ENCODE results near the gene EEF1AKMT3. TPM values are rescaled to one million over a fixed set of nuclear protein-coding genes. Genes with fewer than 3 reads are reported as not detected.

The EEF1AKMT3 gene
- polyA plus RNA-seq, 1 donor: 8.0 TPM

DNA sequence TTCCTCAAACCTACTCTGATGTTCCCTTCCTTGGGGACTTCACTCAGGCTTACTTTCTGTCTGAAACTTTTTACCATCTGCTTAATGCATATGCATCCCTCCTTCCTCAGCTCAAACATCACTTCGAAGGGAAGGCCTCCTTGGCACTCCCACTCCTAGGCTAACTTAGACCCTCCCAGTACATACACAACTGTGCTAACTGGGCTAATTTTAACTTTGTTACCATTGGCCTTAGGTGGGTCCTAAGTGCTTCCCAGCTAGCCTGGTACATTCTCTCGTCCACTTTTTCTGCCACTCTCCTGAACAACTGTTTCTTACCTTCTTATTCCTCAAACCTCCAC is 3.8 kb downstream of the EEF1AKMT3 start:
- H3K9me3 ChIP-seq (ENCODE audit: control insufficient read depth, low read depth, low read length): no peaks in the 10 kb centered on the region
- WGBS (ENCODE audit: insufficient coverage, low lambda C conversion rate): 88% methylated on average over 2 of the region's 2 CpGs
- no peak overlapping the region for H3K4me3 ChIP-seq (ENCODE audit: low read length)
- DNase-seq: no peak
- H3K27ac ChIP-seq (ENCODE audit: low read length): no peak overlapping the region
- peaks cover 8% of the 10 kb centered on the region for H3K4me1 ChIP-seq (ENCODE audit: control insufficient read depth, insufficient read depth, low read length)
- no peaks in the 10 kb centered on the region for H3K27me3 ChIP-seq (ENCODE audit: control insufficient read depth, insufficient read depth, low read length)
- peaks cover 5% of the 10 kb centered on the region for H3K36me3 ChIP-seq (ENCODE audit: control insufficient read depth, insufficient read depth, low read length)

DNA sequence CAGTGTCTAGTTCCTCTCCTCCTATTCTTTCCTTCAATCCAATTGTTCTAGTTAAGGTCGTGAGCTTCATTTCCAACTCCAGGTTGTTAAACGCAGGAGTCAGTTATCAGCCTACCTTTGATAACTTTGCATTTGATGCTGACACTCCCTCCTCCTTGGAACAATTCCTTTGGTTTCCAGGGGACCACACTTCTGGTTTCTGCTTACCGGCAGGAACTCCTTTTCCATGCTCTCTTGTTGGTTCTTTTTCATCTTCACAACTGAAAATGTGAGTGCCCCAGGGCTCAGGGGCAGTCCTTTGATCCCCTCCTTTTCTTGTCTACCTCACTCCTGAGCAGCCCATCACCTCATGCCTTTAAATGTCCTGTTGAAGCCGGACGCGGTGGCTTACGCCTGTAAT is 5.0 kb downstream of the EEF1AKMT3 start:
- no peak for DNase-seq
- H3K9me3 ChIP-seq (ENCODE audit: control insufficient read depth, low read depth, low read length): no peaks in the 10 kb centered on the region
- no peak overlapping the region for H3K27ac ChIP-seq (ENCODE audit: low read length)
- peaks cover 9% of the 10 kb centered on the region for H3K4me1 ChIP-seq (ENCODE audit: control insufficient read depth, insufficient read depth, low read length)
- peaks cover 5% of the 10 kb centered on the region for H3K36me3 ChIP-seq (ENCODE audit: control insufficient read depth, insufficient read depth, low read length)
- WGBS (ENCODE audit: insufficient coverage, low lambda C conversion rate): 100% methylated on average over 1 of the region's 7 CpGs
- no peak overlapping the region for H3K4me3 ChIP-seq (ENCODE audit: low read length)
- H3K27me3 ChIP-seq (ENCODE audit: control insufficient read depth, insufficient read depth, low read length): no peaks in the 10 kb centered on the region

DNA sequence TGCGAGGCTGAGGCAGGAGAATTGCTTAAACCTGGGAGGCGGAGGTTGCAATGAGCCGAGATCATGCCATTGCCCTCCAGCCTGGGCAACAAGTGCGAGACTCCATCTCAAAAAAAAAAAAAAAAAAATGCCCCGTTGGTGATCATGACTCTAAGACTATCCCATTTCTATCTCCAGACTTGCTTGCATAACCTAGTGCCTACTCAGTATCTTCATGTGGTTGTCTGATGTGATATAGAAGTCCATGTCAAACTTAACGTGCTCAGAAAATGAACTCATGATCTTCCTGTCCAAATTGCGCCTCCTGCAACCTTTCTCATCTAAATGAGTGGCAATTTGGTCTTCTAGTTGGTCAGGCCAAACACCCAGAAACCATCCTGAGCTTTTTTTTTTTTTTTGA is 5.5 kb downstream of the EEF1AKMT3 start:
- H3K4me1 ChIP-seq (ENCODE audit: control insufficient read depth, insufficient read depth, low read length): peaks cover 11% of the 10 kb centered on the region
- 100% methylated on average over 1 of the region's 7 CpGs for WGBS (ENCODE audit: insufficient coverage, low lambda C conversion rate)
- no peak for DNase-seq
- no peaks in the 10 kb centered on the region for H3K9me3 ChIP-seq (ENCODE audit: control insufficient read depth, low read depth, low read length)
- H3K36me3 ChIP-seq (ENCODE audit: control insufficient read depth, insufficient read depth, low read length): peaks cover 5% of the 10 kb centered on the region
- no peaks in the 10 kb centered on the region for H3K27me3 ChIP-seq (ENCODE audit: control insufficient read depth, insufficient read depth, low read length)
- no peak overlapping the region for H3K4me3 ChIP-seq (ENCODE audit: low read length)
- no peak overlapping the region for H3K27ac ChIP-seq (ENCODE audit: low read length)

DNA sequence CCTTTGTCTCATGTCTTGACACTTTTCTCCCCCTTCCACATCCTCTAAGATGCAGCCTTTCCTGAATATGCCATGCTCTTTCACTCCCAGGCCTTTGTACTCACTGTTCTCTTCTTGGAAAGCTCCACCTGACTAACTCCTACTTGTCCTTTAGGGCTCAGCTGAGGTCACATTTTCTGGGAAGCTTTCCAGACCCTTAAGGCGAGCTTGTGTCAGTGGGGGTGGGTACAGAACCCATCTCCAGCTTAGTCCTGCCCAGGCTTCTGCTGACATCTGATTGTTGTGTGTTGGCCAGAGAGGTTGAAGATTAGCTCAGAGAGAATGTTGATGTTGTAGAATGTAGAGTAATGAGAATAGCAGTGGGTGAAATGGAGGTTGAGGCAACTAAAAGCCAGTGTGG is 7.3 kb downstream of the EEF1AKMT3 start:
- Histone ChIP-seq H3K27me3 (ENCODE audit: control insufficient read depth, insufficient read depth, low read length) (no peaks in the 10 kb centered on the region), H3K4me3 (ENCODE audit: low read length) (no peak overlapping the region), H3K36me3 (ENCODE audit: control insufficient read depth, insufficient read depth, low read length) (peaks cover 5% of the 10 kb centered on the region), H3K27ac (ENCODE audit: low read length) (no peak overlapping the region), H3K9me3 (ENCODE audit: control insufficient read depth, low read depth, low read length) (no peaks in the 10 kb centered on the region), H3K4me1 (ENCODE audit: control insufficient read depth, insufficient read depth, low read length) (peaks cover 10% of the 10 kb centered on the region)
- no CpG with 5 or more reads among the region's 1 CpG for WGBS (ENCODE audit: insufficient coverage, low lambda C conversion rate)
- DNase-seq: no peak

DNA sequence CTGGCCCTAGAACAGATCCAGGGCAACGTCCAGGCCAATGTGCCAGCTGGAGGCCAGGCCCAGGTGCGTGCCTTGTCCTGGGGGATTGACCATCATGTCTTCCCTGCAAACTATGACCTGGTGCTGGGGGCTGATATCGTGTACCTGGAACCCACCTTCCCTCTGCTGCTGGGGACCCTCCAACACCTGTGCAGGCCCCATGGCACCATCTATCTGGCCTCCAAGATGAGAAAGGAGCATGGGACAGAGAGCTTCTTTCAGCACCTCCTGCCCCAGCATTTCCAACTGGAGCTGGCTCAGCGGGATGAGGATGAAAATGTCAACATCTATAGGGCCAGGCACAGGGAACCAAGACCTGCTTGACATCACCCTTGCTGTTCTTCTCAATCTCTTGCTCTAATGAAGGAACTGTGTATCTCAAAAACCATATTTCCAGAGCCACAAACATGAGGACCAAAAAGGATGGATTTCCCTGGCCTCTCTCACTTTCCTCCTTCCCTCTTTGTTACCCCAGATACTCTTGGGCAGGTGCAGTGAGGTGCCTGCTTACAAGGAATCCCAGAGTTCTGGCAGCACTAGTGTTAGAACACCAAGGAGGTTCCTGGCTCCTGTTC is 8.0 kb downstream of the EEF1AKMT3 start:
- H3K4me3 ChIP-seq (ENCODE audit: low read length): no peak overlapping the region
- no peaks in the 10 kb centered on the region for H3K27me3 ChIP-seq (ENCODE audit: control insufficient read depth, insufficient read depth, low read length)
- no peak for DNase-seq
- peaks cover 10% of the 10 kb centered on the region for H3K4me1 ChIP-seq (ENCODE audit: control insufficient read depth, insufficient read depth, low read length)
- peaks cover 9% of the 10 kb centered on the region for H3K36me3 ChIP-seq (ENCODE audit: control insufficient read depth, insufficient read depth, low read length)
- no peak overlapping the region for H3K27ac ChIP-seq (ENCODE audit: low read length)
- no peaks in the 10 kb centered on the region for H3K9me3 ChIP-seq (ENCODE audit: control insufficient read depth, low read depth, low read length)
- WGBS (ENCODE audit: insufficient coverage, low lambda C conversion rate): no CpG with 5 or more reads among the region's 4 CpGs

DNA sequence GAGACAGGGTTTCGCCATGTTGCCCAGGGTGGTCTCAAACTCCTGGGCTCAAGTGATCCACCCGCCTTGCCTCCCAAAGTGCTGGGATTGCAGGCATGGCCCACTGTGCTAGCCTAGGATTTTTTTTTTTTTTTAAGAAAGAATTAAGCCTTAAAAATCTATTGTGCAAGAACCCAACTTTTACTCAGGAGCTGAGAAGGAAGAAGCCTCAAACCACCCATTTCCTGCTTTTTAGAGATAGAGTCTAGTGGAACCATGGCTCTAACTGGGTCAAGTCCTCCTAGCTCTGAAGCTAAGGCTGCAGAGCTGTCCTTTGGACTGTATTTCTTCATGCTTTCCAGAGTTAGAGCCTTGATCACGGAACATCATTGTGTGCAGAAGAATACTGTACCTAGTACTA is 8.8 kb downstream of the EEF1AKMT3 start:
- 100% methylated on average over 1 of the region's 3 CpGs for WGBS (ENCODE audit: insufficient coverage, low lambda C conversion rate)
- Histone ChIP-seq H3K4me1 (ENCODE audit: control insufficient read depth, insufficient read depth, low read length) (peaks cover 10% of the 10 kb centered on the region), H3K4me3 (ENCODE audit: low read length) (no peak overlapping the region), H3K36me3 (ENCODE audit: control insufficient read depth, insufficient read depth, low read length) (peaks cover 15% of the 10 kb centered on the region), H3K9me3 (ENCODE audit: control insufficient read depth, low read depth, low read length) (no peaks in the 10 kb centered on the region), H3K27ac (ENCODE audit: low read length) (no peak overlapping the region), H3K27me3 (ENCODE audit: control insufficient read depth, insufficient read depth, low read length) (no peaks in the 10 kb centered on the region)
- DNase-seq: no peak

DNA sequence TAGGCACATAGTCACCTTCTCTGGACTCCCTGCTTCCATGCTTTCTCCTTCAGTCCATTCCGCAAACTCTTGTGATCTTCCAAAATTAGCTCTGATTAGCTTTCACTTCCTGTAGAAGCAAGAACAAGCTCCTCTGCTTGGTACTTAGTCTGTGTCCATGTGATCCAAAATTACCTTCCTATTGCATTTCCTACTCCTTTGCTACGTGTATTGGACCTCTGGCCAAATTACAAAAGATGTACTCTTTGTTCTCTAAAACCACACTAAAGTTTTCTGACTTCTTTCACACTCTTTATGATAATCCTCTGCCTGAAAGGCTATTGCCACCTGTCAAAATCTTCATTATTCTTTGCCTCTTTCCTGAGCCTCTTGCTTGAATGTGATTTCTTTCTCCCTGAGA is 9.4 kb downstream of the EEF1AKMT3 start:
- H3K27me3 ChIP-seq (ENCODE audit: control insufficient read depth, insufficient read depth, low read length): no peaks in the 10 kb centered on the region
- 100% methylated on average over 1 of the region's 2 CpGs for WGBS (ENCODE audit: insufficient coverage, low lambda C conversion rate)
- H3K36me3 ChIP-seq (ENCODE audit: control insufficient read depth, insufficient read depth, low read length): peaks cover 20% of the 10 kb centered on the region
- H3K9me3 ChIP-seq (ENCODE audit: control insufficient read depth, low read depth, low read length): no peaks in the 10 kb centered on the region
- H3K27ac ChIP-seq (ENCODE audit: low read length): no peak overlapping the region
- peaks cover 10% of the 10 kb centered on the region for H3K4me1 ChIP-seq (ENCODE audit: control insufficient read depth, insufficient read depth, low read length)
- H3K4me3 ChIP-seq (ENCODE audit: low read length): no peak overlapping the region
- DNase-seq: no peak

DNA sequence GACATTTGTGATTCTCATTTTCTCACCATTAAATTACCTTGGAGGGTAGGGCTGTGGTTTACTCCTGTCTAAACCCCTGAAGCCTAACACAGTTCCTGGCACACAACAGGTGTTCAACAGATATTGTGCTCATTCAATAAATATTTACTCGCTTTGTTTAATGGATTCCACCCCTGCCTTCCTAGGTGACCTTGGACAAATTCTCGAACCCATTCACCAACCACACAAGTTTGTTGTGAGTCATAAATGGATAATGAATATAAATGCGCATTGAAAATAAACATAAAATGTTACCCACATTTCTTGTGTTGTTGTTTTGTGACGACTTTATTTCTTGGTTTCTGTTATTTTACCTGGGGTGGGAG is 9.8 kb downstream of the EEF1AKMT3 start:
- no peak overlapping the region for H3K27ac ChIP-seq (ENCODE audit: low read length)
- WGBS (ENCODE audit: insufficient coverage, low lambda C conversion rate): no CpG with 5 or more reads among the region's 4 CpGs
- no peaks in the 10 kb centered on the region for H3K27me3 ChIP-seq (ENCODE audit: control insufficient read depth, insufficient read depth, low read length)
- H3K9me3 ChIP-seq (ENCODE audit: control insufficient read depth, low read depth, low read length): no peaks in the 10 kb centered on the region
- DNase-seq: no peak
- peak overlapping the region; percentile 99 for H3K4me3 ChIP-seq (ENCODE audit: low read length)
- peaks cover 10% of the 10 kb centered on the region for H3K4me1 ChIP-seq (ENCODE audit: control insufficient read depth, insufficient read depth, low read length)
- peaks cover 23% of the 10 kb centered on the region for H3K36me3 ChIP-seq (ENCODE audit: control insufficient read depth, insufficient read depth, low read length)

DNA sequence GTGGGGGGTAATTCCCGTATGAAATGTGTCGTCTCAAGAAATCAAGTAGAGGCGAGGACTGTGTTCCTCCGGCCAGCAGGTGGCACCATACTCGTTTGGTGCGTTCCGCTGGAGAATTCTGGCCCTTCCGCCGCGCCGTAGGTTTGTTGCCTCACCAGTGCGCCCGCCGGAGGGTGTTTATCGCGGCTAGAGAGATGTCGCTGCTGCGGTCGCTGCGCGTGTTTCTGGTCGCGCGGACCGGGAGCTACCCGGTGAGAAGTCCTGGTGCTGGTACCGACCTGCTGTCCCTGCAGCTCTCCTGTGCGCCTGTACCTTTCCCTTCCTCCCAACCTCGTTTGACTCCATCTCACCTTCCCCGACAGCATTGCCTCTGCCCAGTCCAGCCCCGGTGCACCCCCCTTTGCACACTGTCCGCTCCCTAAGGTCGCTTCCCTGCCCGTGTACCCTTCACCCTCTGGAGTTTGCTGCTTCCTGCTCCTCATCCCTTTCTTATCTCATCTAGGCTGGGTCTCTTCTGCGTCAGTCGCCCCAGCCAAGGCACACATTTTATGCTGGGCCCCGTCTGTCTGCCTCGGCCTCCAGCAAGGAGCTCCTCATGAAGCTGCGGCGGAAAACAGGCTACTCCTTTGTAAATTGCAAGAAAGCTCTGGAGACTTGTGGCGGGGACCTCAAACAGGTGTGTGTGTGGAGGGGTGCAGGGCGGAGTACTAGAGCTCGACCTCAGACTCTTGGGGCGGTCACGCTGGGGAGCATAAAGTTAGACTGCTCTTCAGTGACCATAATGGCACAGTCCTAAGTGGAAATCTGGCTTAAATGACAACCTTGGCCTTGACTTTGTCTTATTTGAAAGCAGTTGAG is 10.4 kb downstream of the EEF1AKMT3 start, which contains the start of gene TSFM:
TSS of gene TSFM (plus strand) at position 180 of the 858 bp plus-strand sequence. CDS start at position 195, 15 bp downstream.
- peak within 1 kb of the TSS; percentile 55 for H3K27ac ChIP-seq (ENCODE audit: low read length)
- H3K4me3 ChIP-seq (ENCODE audit: low read length): peak within 1 kb of the TSS; percentile 99
- H3K4me1 ChIP-seq (ENCODE audit: control insufficient read depth, insufficient read depth, low read length): peaks cover 10% of the 10 kb centered on the region
- H3K9me3 ChIP-seq (ENCODE audit: control insufficient read depth, low read depth, low read length): no peaks in the 10 kb centered on the region
- DNase-seq: peak; percentile 91 to 94
- no peaks in the 10 kb centered on the region for H3K27me3 ChIP-seq (ENCODE audit: control insufficient read depth, insufficient read depth, low read length)
- peaks cover 25% of the 10 kb centered on the region for H3K36me3 ChIP-seq (ENCODE audit: control insufficient read depth, insufficient read depth, low read length)
- WGBS (ENCODE audit: insufficient coverage, low lambda C conversion rate): no CpG with 5 or more reads among the region's 45 CpGs

DNA sequence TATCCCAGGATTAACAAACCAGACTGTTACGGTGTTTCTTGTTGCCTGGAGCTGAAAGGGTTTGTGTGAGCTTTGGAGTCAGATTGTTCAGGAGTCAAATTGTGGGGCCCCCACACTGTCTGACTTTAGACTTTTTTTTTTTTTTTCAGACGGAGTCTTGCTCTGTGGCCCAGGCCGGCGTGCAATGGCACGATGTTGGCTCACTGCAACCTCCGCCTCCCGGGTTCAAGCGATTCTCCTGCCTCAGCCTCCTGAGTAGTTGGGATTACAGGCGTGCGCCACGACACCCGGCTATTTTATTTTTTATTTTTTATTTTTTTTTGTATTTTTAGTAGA is 11.0 kb downstream of the EEF1AKMT3 start:
- no peak for DNase-seq
- peak overlapping the region; percentile 99 for H3K4me3 ChIP-seq (ENCODE audit: low read length)
- no CpG with 5 or more reads among the region's 12 CpGs for WGBS (ENCODE audit: insufficient coverage, low lambda C conversion rate)
- H3K27me3 ChIP-seq (ENCODE audit: control insufficient read depth, insufficient read depth, low read length): no peaks in the 10 kb centered on the region
- peaks cover 10% of the 10 kb centered on the region for H3K4me1 ChIP-seq (ENCODE audit: control insufficient read depth, insufficient read depth, low read length)
- peaks cover 25% of the 10 kb centered on the region for H3K36me3 ChIP-seq (ENCODE audit: control insufficient read depth, insufficient read depth, low read length)
- no peak overlapping the region for H3K27ac ChIP-seq (ENCODE audit: low read length)
- no peaks in the 10 kb centered on the region for H3K9me3 ChIP-seq (ENCODE audit: control insufficient read depth, low read depth, low read length)

DNA sequence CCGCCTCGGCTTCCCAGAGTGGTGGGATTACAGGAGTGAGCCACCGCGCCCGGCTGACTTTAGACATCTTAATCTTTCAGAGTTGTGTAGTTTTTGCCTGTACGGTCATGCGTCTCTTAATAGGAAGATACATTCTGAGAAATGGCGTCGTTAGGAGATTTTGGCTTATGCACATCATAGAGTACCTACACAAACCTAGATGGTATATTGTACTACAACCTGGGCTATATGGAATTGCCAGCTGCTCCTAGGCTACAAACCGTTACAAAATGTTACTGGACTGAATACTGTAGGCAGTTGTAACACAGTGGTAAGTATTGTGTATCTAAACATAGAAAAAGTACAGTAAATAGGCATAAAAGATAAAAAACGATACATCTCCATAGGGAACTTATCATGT is 11.4 kb downstream of the EEF1AKMT3 start:
- Histone ChIP-seq H3K27me3 (ENCODE audit: control insufficient read depth, insufficient read depth, low read length) (no peaks in the 10 kb centered on the region), H3K27ac (ENCODE audit: low read length) (no peak overlapping the region), H3K4me1 (ENCODE audit: control insufficient read depth, insufficient read depth, low read length) (peaks cover 10% of the 10 kb centered on the region), H3K36me3 (ENCODE audit: control insufficient read depth, insufficient read depth, low read length) (peaks cover 28% of the 10 kb centered on the region), H3K4me3 (ENCODE audit: low read length) (no peak overlapping the region), H3K9me3 (ENCODE audit: control insufficient read depth, low read depth, low read length) (no peaks in the 10 kb centered on the region)
- no peak for DNase-seq
- WGBS (ENCODE audit: insufficient coverage, low lambda C conversion rate): 70% methylated on average over 1 of the region's 11 CpGs
